RPMI7951 (cell line): ENCODE data around the gene MALT1. TPM values are rescaled to one million over a fixed set of nuclear protein-coding genes. Genes with fewer than 3 reads are reported as not detected.

Experiments used
- DNase-seq: peaks from one replicate; pipeline ENCODE4 v3.0.0-alpha.2; 2012; ENCODE audit warnings: low read depth
- total RNA-seq: library from RNA; depleted of rRNA; stranded (reverse); fragments of >200 nt; shearing (Covaris generic); gene quantifications from 2 replicates; pipeline ENCODE4 v1.2.3, GENCODE V29; 2014

The MALT1 gene
- total RNA-seq, 1 experiment from 2014 or later: 45.7 TPM

- no peak for DNase-seq
These were observed 19.0 kb downstream of the MALT1 start for GRCh38 chr18:58690259-58690658.

GRCh38 chr18:58691256-58691655, 20.0 kb downstream of the MALT1 start:
- no peak for DNase-seq

- no peak for DNase-seq
These were observed 21.3 kb downstream of the MALT1 start for GRCh38 chr18:58692422-58693185.

- DNase-seq: no peak
These were observed 23.0 kb downstream of the MALT1 start for GRCh38 chr18:58694221-58694620.

- no peak for DNase-seq
These were observed 23.6 kb downstream of the MALT1 start for GRCh38 chr18:58694720-58695468.

GRCh38 chr18:58695772-58696171, 24.5 kb downstream of the MALT1 start:
- no peak for DNase-seq

- DNase-seq: no peak
These were observed 25.9 kb downstream of the MALT1 start for GRCh38 chr18:58697146-58697545.

- no peak for DNase-seq
These were observed 27.5 kb downstream of the MALT1 start for GRCh38 chr18:58698701-58699193.

- no peak for DNase-seq
These were observed 28.3 kb downstream of the MALT1 start for GRCh38 chr18:58699551-58699950.

GRCh38 chr18:58700209-58700608, 28.9 kb downstream of the MALT1 start:
- DNase-seq: no peak

- no peak for DNase-seq
These were observed 41.7 kb downstream of the MALT1 start for GRCh38 chr18:58712930-58713329.

GRCh38 chr18:58714259-58714658, 43.0 kb downstream of the MALT1 start:
- no peak for DNase-seq

- no peak for DNase-seq
These were observed 43.6 kb downstream of the MALT1 start for GRCh38 chr18:58714821-58715220.

GRCh38 chr18:58715540-58715939, 44.3 kb downstream of the MALT1 start:
- no peak for DNase-seq

- no peak for DNase-seq
These were observed 44.9 kb downstream of the MALT1 start for GRCh38 chr18:58716060-58716756.

- DNase-seq: no peak
These were observed 50.4 kb downstream of the MALT1 start for GRCh38 chr18:58721566-58722239.

GRCh38 chr18:58723810-58724602, 52.7 kb downstream of the MALT1 start:
- DNase-seq: no peak

GRCh38 chr18:58726671-58727070, 55.4 kb downstream of the MALT1 start:
- DNase-seq: no peak

GRCh38 chr18:58727776-58728500, 56.7 kb downstream of the MALT1 start:
- peak; percentile 2 for DNase-seq

GRCh38 chr18:58728719-58729118, 57.5 kb downstream of the MALT1 start:
- no peak for DNase-seq
